HG02588 (cell line): ENCODE measurements around the gene MCF2L.
"Not testable (repeated sequence)": the region's sequence is repeated elsewhere in the genome, so short reads cannot be mapped to it uniquely, and the experiment has no call there.

Source experiments
- ATAC-seq: cut with Tn5 transposase; IDR thresholded peaks from one replicate; pipeline ENCODE4 v1.9.1; 2021; ENCODE audit warnings: mild to moderate bottlenecking, moderate library complexity; ENCODE audit not compliant: unreplicated experiment

Gene MCF2L

GRCh38 chr13:113029487-113030258 is 60.7 kb downstream of the MCF2L start:
- ATAC-seq = no peak

- not testable (repeated sequence) for ATAC-seq
Measured at GRCh38 chr13:113030259-113030640, 61.2 kb downstream of the MCF2L start.

GRCh38 chr13:113031465-113031864 is 62.5 kb downstream of the MCF2L start:
- no peak for ATAC-seq

- ATAC-seq = no peak
Measured at GRCh38 chr13:113032291-113032690, 63.3 kb downstream of the MCF2L start.

- ATAC-seq = no peak
Measured at GRCh38 chr13:113033054-113033850, 64.2 kb downstream of the MCF2L start.

- ATAC-seq = no peak
Measured at GRCh38 chr13:113034451-113035212, 65.6 kb downstream of the MCF2L start.

GRCh38 chr13:113035213-113035800 is 66.3 kb downstream of the MCF2L start:
- ATAC-seq = no peak

GRCh38 chr13:113036401-113036800 is 67.4 kb downstream of the MCF2L start:
- ATAC-seq = no peak

- no peak for ATAC-seq
Measured at GRCh38 chr13:113040031-113040430, 71.0 kb downstream of the MCF2L start.

- no peak for ATAC-seq
Measured at GRCh38 chr13:113040597-113041292, 71.7 kb downstream of the MCF2L start.

- no peak for ATAC-seq
Measured at GRCh38 chr13:113041293-113041690, 72.3 kb downstream of the MCF2L start.

GRCh38 chr13:113041896-113042295 is 72.9 kb downstream of the MCF2L start:
- ATAC-seq = no peak

- ATAC-seq = no peak
Measured at GRCh38 chr13:113042456-113042855, 73.4 kb downstream of the MCF2L start.

- ATAC-seq = no peak
Measured at GRCh38 chr13:113043001-113043630, 74.1 kb downstream of the MCF2L start.

- ATAC-seq = no peak
Measured at GRCh38 chr13:113043931-113044330, 74.9 kb downstream of the MCF2L start.

GRCh38 chr13:113044391-113045114 is 75.5 kb downstream of the MCF2L start:
- no peak for ATAC-seq

- no peak for ATAC-seq
Measured at GRCh38 chr13:113045251-113046127, 76.5 kb downstream of the MCF2L start.

GRCh38 chr13:113046128-113046882 is 77.3 kb downstream of the MCF2L start:
- no peak for ATAC-seq
